ENCODE data around the gene TRAIP. TPM values are rescaled to one million over a fixed set of nuclear protein-coding genes. Genes with fewer than 3 reads are reported as not detected.
A peak's percentile ranks its signal among the peaks of the same experiment; 100 is the strongest.
"Not testable (repeated sequence)": the region's sequence is repeated elsewhere in the genome, so short reads cannot be mapped to it uniquely, and the experiment has no call there.

The TRAIP gene
- total RNA-seq, 1 experiment from 2014 or later, result 5.7 TPM

GRCh38 chr3:49823131-49823530 is 33.2 kb downstream of the TRAIP start:
- DNase-seq (ENCODE audit: low spot score), result not testable (repeated sequence)

GRCh38 chr3:49813497-49814174 is 42.7 kb downstream of the TRAIP start, which contains the start of gene UBA7:
Gene UBA7 (minus strand): TSS chr3:49813953. CDS start chr3:49813787, 166 bp downstream.
- DNase-seq (ENCODE audit: low spot score), result peak; percentile 63

DNA sequence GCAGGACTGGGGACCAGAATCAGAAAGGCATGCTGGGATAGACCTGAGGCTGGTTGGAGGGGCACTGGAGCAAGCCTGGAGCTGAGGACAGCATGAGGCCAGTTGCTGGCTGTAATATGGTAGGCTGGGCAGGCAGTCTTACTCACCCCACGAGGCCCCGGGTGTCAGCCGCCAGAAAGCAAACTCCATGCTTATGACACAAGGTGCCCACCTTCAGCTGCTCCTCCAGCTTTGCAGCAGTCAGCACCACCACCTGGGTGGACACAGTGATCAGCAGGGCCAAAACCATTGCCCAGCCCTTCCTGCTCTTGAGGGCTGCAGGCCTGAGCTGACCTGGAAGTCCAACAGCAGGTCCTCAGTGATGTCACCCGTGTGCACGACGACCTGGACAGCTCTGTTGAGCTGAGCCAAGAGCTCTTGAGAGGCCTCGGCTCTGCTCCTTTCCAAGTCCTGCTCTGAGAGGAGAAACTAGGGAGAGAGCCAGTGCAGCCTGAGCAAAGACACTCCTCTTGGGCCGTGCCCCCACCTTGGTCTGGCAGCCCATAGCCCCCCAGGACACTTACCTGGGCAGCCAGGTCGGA is 43.4 kb downstream of the TRAIP start:
- no peak for DNase-seq (ENCODE audit: low spot score)

DNA sequence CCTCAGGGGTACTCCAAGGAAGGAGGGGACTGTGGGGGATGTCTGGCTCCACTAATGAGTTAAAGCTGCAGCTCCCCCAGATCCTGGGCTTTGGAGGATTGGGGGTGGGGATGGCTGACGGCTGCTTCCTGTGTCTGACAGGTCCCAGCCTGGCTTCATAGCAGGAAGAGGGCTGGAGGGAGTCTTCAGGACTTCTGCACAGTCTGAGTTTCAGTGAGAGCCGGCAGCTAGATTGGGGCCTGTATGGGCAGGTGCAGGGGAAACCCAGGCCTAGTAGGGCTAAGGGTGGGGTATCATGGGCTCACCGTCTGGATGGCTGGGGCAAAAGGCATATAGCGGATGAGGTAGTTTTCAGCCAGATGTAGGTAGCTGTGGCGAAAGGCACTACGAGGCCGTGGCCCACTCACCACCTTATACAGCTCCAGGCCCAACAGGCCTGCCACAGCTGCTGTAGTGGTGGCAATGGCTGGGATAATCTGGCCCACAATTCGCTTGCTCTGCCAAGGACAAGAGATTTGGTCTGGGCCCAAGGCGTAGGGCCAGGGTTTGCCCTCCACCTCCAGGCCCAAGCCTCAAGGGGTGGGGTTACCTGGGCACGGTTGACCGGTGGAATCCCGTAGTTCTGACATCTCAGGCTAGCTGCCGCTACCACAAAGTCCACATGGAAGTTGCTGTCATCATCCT is 48.8 kb downstream of the TRAIP start:
- no peak for DNase-seq (ENCODE audit: low spot score)

- DNase-seq (ENCODE audit: low spot score), result no peak
These were observed 49.5 kb downstream of the TRAIP start for GRCh38 chr3:49806850-49807249.

DNA sequence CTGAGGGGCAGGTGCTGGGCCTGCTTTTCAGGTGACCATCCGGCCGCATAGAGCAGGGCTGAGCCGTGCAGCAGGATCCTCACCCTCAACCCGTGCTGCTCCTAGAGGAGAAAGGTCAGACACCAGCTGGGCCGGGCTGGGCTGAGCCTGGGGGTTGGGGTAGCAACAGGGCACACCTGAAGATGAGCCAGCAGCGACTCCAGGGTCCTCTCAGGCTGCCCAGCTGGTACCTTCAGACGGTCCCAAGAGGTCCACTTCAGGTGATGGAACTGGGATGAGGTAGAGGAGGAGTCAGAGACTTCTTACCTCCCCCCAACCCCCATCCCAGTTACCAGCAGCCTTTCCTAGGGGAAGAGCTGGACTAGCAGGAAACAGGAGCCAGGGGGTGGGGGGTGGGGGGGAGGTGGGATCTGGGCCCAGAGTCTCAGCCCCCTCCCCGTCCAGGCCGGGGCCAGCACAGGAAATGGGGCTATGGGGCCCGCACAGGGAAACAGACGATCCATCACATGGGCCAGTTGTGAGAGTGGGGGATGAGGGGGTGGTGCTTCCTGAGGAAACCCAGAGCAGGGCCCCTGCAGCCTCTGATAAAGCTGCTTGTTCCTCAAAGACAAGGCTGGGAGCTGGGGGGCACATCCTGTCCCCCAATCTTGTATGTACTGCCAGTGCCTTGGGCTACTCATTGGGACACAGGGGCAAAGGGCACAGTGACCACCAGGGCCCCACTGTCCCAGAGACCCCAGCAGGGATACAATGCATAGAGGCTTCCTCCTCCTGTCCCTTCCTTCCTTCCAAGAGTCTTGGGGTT is 50.3 kb downstream of the TRAIP start:
- DNase-seq (ENCODE audit: low spot score), result no peak

DNA sequence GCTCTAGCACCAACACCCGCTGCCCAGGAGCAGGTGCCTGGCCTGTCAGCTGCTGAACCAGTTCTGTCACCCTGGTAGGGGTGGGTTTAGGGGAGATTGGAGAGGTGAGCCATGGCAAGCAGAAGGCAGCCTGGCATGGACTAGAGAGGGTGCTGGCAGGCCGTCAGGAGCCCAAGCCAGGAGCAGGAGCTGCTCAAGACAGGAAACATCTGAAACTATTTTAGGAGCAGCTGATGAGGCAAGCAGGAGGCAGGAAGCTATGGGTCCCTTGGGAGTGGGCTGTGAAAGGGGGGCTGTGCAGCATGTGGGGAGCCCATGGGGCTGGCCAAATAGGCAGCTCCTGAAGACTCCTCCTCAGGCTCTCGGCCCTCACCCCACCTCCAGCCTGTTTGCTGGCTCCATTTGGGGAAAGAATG is 51.0 kb downstream of the TRAIP start:
- DNase-seq (ENCODE audit: low spot score), result no peak

GRCh38 chr3:49804141-49805041 is 52.0 kb downstream of the TRAIP start:
- no peak for DNase-seq (ENCODE audit: low spot score)

- DNase-seq (ENCODE audit: low spot score), result no peak
These were observed 52.8 kb downstream of the TRAIP start for GRCh38 chr3:49803465-49804140.

DNA sequence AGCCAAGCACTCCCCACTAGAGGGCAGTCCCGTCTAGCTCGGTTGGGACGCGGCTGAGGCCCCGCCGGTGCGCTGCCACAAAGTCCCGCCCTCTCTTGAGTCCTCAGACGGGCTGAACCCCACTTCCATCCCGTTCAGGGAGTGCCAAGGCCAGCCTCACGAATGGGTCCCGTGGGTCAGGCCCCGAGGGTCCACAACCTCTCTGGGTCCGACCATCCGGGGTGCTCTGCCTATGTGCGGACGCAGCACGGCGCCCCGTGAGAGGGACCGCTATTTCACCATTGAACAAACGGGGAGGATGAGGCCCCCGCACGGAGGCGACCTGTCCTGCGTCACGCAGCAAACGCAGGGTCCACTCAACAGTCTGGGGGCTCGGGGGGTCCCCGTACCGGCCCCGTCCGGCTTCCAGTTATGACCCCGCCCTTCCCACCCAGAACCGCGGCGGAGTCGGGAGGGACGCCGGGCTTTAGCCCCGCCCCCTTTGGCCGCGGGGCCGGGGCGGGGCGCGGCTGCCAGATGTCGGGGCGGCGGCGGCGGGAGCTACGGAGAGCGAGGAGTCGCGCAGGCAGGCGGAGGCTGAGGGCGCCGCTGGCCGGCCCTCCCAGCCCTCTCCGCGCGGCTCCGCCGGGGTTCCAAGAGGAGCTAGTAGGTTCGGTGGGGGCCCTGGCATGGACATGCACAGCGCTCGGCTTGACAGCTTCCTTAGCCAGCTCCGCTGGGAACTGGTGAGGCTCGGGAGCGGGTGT is 53.5 kb downstream of the TRAIP start, which contains the start of gene INKA1:
Gene INKA1 (plus strand): TSS at position 543 of the 746 bp plus-strand sequence. CDS start 132 bp downstream, at position 675.
- peak; percentile 69 for DNase-seq (ENCODE audit: low spot score)

GRCh38 chr3:49801160-49801559 is 55.2 kb downstream of the TRAIP start:
- no peak for DNase-seq (ENCODE audit: low spot score)

GRCh38 chr3:49799761-49800160 is 56.6 kb downstream of the TRAIP start, which contains the start of gene CDHR4:
Gene CDHR4 (minus strand): TSS chr3:49799873. CDS start chr3:49799812, 61 bp downstream.
- no peak for DNase-seq (ENCODE audit: low spot score)

DNA sequence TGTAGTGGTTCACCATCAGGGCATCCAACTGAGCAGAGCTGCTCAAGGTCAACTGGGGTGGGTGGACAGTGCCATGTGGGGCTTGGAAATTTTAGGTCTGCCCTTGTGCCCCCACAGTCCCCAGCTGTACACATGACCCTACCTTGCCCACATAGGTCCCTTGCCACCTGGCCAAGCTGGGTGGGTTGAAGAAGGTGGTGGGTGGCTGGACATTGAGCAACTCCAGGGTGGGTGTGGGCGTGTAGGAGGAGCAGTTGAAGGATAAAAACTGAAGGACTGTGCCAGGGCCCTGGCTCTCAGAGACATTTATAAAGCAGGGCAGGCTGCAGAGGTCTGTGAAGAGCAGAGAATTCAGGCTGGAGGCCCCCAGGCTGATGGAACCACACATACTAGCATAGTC is 57.3 kb downstream of the TRAIP start:
- DNase-seq (ENCODE audit: low spot score), result no peak

GRCh38 chr3:49794926-49795905 is 61.1 kb downstream of the TRAIP start:
- DNase-seq (ENCODE audit: low spot score), result no peak

DNA sequence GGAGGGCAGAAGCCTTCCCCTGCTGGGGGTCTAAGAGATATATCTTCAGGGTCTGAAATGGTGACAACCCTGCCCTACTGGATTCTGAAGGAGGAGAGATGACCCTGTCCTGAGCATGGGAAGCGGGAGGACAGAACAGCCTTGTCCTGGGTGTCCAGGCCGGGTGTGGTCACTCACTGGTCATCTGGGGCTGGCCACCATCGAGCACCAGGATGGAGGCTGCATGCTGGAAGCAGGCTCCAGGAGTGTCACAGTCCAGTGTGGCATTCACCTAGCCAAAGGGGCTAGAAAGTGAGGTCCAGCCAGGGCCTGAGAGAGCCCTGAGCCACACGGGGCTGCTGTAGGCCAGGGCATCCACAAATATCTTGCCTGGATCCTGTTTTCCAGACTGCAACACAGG is 61.9 kb downstream of the TRAIP start:
- no peak for DNase-seq (ENCODE audit: low spot score)

DNA sequence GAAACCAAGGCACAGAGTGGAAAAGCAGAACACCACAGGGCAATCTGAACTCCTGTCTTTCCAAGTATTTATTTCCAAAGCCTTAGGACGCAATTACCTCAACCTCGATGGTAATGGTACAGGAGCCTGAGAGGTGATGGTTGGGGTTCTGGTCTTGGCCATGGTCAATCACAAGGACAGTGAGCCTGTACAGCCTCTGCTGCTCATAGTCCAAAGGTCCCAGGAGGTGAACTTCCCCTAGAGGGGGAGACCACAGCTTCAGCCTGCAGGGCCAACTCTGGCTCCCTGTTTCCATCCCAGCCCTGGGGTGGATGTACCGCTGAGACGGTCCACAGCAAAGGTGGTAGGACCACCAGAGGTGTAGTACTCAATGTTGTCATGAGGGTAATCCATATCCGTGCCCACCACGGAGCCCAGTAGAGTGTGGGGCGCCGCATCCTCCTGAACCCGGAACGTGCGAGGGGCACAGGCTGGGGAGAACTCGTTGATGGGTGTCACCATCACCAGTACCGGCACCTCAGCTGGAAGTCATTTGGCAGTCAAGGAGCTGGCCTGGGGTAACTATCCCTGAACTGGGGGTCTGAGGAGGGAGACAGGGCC is 62.8 kb downstream of the TRAIP start:
- DNase-seq (ENCODE audit: low spot score), result no peak

GRCh38 chr3:49792371-49793150 is 63.8 kb downstream of the TRAIP start:
- DNase-seq (ENCODE audit: low spot score), result no peak

All from H4 (cell line).